Renal cortical epithelial cell (primary cell): ENCODE results near the gene STAB2. TPM values are rescaled to one million over a fixed set of nuclear protein-coding genes. Genes with fewer than 3 reads are reported as not detected.

Source experiments
- DNase-seq: peaks from one replicate; pipeline ENCODE4 v3.0.0-alpha.2; 2011; ENCODE audit warnings: low read depth
- total RNA-seq: library from RNA; depleted of rRNA; stranded (reverse); fragments of >200 nt; gene quantifications from 2 replicates; pipeline ENCODE4 v1.2.3, GENCODE V29; 2014

The STAB2 gene
- total RNA-seq, 1 donor from 2014 or later = not detected

DNA sequence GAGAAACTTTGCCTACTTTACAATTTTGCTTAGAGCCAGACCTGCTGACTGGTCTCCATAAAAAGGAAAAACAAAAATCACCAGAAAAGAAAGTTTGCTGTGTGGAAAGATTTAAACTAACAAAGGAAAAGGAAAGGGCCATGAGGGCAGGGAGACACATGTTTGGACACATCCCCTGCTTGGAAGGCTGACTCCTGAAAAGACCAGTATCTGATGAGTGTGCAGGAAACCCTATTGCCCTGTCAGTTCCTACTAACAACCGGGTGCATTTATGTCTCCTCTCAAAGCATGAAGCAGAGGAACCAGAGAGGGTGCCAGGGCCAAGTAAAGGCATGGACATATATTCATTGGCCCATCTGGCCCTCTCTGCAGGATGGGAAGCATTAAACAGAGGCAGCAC is 7.0 kb upstream of the STAB2 start:
- DNase-seq = no peak

GRCh38 chr12:103583008-103583407 is 4.1 kb upstream of the STAB2 start:
- DNase-seq = no peak

DNA sequence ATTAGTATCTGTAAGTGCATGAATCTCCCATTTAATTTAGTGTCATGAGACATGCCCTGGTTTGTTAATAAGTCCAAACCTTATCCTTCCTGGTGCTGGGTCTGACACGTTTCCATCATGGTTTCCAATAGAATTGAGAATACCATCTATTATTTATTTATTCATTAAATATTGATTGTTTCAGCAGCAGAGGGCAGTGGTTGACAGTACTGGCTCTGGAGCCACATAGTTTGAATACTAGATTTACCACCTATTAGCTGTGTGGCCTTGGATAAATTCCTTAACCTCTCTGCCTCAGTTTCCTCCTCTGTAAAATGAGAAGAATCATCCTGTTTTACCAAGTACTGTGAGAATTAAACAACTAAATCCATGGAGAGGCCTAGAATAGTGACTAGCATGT is 941 bp upstream of the STAB2 start:
- no peak for DNase-seq

- no peak for DNase-seq
Measured at GRCh38 chr12:103588680-103589079, 1.6 kb downstream of the STAB2 start.

DNA sequence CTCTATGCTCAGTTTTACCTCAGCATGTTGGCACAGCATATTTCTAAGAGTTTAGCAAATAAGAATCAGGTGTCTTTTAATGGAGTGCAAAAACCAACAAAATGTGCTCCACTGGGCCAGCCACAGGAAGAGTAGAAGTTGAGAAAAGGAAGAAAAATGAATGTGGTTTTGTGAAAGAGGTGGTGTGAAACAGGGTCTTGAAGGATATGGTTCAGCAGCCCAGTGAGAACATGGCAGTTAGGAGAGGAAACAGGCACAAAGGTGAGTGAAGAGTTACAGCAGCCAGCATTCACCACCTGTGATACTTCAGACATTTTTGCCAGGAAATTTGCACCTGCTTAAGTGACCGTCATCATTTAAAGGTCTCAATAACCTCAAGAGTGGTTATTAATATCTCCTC is 2.4 kb downstream of the STAB2 start:
- DNase-seq = no peak

- DNase-seq = no peak
Measured at GRCh38 chr12:103590271-103590670, 3.2 kb downstream of the STAB2 start.

DNA sequence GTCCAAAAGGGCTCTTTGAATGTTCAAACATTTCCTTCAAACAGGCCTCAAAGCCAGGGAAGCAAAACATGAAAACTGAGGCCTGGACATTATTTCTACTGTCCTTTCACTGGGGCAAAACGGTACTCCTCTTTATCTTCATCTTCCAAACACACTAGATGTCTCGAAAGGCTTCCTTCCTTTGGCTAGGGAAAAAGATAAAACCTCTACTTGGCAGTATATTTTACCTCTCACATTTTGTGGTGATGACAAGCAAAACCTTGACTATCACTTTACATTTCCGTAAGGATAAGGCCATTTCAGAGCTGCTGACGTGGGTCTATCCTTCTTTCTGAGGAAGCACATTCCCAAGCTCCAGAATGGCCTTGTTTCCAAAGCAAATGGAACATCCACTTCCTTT is 9.9 kb downstream of the STAB2 start:
- DNase-seq = no peak

DNA sequence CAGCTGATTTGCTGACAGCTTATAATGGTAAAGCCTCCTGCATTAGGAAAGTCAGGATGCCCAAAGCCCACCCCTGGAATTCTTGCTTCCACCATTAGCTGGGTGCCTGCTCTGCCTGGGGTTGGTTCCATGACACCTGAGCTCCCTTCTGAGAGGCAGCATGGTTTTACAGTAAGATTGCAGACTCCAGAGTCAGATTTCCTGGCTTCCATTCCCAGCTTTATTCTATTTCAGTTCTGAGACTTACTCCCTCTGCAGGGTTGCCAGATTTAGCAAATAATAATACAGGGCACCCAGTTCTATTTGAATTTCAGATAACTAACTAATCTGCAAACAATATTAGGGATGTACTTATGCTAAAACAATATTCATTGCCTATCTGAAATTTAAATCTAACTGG is 12.2 kb downstream of the STAB2 start:
- DNase-seq = no peak

DNA sequence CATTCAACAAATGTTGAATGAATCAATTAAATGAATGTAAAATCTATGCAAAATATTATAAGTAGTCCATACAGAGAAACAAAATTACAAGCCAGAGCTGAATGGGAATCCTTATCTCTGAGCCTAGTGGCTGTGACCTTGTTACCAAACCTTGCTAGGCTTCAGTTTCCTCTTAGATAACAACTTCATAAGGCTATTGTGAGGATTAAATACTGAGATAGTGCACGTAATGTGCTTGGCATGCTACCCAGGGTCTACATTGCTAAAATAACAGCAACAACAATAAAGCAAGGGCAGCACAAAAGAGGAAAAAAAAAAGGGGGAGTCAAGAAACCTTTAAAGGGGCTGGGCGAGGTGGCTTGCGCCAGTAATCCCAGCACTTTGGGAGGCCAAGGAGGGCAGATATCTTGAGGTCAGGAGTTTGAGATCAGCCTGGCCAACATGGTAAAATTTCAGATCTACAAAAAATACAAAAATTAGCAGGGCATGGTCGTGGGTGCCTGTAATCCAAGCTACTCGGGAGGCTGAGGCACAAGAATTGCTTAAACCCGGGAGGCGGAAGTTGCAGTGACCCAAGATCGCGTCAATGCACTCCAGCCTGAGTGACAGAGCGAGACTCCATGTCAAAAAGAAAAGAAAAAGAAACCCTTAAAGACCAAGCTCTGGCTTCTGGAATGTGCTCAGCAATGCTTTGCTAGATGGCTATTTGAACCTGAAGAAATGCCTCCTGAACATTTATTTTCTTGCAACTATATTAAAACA is 14.1 kb downstream of the STAB2 start:
- no peak for DNase-seq

DNA sequence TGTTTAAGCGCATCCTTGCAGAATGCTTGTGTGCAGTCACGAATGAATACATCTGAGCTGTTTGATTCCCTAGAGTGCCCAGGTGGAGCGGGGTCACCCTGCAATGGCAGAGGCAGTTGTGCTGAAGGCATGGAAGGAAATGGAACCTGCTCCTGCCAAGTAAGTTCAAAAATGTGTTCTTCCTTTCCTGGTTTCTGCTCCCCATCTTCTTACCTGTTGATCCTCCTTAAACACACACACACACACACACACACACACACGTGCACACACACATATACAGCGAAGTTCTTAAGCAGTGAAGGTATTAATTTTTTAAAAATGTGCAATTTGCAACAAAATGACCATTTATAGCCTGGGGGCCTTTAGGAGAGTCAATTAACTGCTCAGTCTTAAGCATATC is 33.3 kb downstream of the STAB2 start:
- DNase-seq = no peak

DNA sequence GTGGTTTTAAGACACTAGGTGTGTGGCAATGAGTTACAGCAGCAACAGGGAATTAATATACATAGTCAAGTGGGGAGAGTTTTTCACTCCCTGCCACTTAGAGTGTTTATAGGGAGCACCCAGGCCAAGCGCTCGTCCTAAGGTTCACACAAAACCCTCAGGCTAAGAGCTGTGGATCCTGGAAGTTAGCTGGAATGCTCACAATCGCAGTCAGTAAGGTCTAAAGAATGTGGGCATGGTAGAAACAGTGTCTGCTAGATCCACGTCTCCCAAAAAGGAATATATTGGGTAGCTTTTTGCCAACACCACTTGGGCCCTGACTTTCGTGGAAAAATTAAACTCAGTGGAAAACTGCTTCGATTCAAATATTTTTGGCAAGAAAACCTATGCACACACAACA is 36.6 kb downstream of the STAB2 start:
- DNase-seq = no peak

DNA sequence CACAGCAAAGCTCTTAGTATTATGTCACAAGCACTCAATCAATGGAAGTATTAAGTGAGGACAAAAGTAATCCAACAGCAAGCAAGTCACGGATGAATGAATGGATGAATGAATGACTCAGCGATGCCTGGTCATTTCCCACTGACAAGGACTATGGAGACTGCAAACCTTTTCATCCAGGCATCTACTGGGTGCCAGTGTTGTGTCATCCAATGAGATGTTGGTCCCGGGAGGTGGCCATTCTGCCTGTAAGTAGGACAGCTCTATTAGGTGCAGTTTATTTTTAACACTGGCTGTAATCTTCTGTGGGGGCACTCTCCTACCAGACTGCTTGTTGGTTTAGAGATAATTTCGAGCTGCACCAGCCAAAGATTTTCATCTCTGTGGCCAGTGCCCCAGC is 39.4 kb downstream of the STAB2 start:
- peak; percentile 79 for DNase-seq

DNA sequence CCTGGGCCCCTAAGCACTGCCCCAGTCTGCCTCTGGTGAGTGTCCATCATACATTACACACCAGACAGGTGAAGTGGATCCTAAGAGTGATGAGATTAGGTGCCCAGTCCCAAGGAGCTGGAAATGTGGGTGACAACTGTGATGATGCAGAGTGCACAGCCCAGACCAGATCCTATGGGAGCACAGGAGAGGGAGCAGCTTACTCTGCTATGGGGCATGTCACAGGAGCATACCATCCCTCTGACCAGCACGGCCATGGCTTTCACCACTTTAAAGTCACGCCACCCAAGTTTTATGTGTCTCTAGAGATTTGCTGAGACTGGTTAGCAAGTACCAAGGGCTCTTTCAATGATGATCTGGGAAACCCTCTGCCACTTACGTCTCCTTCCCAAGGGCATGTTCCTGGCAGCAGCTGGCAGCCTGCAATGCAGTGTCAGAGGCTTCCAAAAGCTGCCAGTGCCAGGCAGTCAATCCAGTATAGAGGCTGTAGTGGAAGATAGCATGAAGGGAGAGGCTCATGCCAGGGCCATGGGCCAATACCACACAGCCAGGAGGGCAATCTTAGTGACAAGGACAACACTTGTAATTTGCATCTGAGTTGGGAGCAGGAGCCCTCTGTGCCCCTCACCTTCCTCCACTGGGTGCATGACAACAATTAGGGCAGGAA is 40.2 kb downstream of the STAB2 start:
- no peak for DNase-seq

GRCh38 chr12:103632554-103633216 is 45.6 kb downstream of the STAB2 start:
- peak; percentile 25 for DNase-seq

GRCh38 chr12:103634732-103635131 is 47.7 kb downstream of the STAB2 start:
- DNase-seq = no peak

DNA sequence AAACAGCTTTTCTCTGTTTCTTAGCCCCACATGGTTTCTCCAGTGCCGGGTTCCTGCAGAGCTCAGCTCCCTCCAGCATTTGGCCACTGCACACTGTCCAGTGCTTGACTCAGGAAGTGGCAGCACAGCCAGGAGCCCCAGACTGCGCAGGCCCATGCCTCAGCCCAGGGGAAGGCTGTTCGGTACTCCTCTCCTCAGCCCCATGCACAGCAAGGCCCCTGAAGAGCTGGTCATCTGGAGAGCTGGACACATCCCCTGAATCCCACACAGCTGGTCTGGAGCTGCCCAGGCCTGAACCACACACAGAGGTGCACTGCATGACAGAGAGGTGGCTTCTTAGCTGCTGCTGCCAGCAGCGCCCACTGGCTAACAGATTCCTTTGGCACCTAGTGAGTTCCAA is 48.3 kb downstream of the STAB2 start:
- no peak for DNase-seq

DNA sequence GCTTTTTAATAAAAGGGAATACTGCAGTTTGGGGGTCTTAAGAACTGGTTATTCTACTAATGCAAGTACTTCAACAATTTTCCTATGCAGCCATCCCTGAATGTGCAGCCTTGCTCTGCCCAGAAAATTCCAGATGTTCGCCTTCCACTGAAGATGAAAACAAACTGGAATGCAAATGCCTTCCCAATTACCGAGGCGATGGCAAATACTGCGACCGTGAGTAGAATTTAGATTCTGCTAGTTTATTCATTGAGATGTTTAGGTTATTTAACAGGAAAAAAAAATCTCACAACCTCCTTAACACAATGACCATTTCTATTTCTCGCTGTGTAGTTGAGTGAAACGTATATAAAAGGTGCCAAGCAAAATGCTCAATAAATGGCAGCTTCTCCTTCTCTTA is 49.9 kb downstream of the STAB2 start:
- no peak for DNase-seq

- DNase-seq = no peak
Measured at GRCh38 chr12:103637429-103637828, 50.4 kb downstream of the STAB2 start.

DNA sequence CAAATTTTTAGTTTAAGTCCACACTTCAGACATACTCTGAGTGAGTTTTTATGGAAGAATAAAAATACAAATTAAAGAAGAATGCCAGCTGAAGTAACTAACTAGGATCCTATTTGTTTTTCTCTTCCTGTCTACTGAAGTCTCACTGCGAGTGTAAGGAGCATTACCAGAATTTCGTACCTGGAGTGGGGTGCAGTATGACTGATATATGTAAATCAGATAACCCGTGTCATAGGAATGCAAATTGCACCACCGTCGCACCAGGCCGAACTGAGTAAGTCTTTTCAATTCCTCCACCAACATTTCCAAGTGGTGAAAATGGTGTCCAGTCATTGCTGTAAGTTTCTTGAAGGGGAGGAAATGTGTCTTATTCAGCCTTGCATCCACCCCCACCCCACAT is 52.9 kb downstream of the STAB2 start:
- DNase-seq = no peak

DNA sequence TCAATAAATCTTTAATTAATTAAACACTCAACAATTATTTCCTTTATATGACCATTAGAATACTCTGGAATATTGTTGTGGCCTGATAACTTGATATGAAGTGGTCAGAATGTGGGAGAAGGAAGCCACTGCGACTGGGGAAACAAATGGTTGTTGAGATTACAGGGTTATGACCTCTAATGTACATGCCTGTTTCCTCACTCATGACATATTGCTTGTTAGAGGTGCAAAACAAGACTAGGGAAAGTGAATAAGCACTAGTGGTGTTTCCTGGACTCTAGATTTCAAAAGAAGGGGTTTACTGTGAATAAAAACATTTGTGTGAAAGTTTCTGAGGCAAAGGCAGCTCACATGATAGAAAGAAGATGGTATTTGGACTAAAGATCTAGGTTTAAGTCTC is 53.3 kb downstream of the STAB2 start:
- DNase-seq = no peak

DNA sequence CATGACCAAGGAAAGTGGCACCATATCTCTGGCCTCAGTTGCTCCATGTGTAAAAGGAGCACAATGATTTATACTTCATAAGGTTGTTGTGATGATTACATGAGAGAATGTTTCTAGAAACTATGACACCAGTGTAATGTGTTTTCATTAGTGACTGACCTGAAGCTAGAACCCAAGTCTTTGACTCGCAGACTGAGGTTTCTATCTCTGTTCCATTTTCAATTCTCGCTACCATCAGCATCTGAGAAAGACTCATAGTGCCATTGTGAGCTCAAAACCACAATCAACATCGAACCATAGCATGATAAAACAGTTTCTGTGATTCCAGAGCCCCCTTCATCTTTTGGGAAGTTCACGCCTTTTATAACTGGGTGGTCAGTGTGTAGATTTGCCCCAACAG is 53.8 kb downstream of the STAB2 start:
- no peak for DNase-seq

DNA sequence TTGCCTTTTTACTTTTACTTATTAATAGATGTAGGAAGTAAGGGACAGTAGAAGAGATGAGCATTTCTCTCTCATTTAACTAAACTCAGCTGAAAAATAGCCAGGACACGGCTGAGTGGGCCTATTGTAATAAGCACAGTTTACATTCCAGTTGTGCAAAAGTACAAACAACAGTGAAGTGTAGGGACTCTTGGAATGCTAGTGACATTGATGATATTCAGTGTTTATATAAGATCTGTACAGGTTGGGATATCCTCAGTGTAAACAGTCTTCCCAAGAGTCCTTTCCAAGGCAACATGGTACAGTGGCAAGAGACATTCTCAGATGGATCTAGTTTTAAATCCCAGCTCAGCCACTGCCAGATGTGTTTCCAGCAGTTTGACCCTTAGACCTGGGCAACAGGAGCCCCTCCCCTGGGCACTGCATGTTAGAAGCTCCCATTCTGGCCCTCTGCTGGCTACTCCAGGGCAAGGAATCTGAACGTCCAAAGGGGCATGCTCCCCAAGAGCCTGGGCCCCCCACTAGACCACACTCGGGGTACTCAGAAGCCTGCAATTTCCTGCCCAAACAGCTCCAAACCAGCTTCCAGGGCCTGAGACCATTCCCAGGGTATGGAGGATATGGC is 55.3 kb downstream of the STAB2 start:
- peak; percentile 3 for DNase-seq

DNA sequence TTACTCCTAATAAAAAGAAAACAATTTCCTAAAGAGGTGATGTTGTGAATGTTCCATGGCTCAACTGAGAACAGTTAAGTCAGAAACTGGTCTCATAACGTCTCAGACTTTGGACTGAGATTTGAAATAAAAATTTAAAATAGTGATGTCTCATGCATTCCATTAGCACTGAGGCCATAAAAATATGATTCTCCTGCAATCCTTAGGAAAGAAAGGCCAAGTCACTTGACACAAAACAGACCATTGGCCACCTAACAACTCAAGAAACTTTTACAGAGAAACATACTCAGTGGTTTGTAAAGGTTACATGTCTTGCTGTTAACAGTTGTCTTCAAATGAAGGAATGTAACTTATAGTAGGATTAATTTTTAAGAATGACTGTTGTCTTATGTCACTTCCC is 58.1 kb downstream of the STAB2 start:
- no peak for DNase-seq
